C4-2B (cell line): ENCODE results near the gene MYF6.

Source experiments
- ZFX ChIP-seq: fragments of 450-650 bp; IDR thresholded peaks from 2 replicates; pipeline ENCODE4 v1.6.1; 2017
- TF ChIP-seq, protein P1 (sequence below): fragments of 450-650 bp; conservative IDR thresholded peaks from 2 replicates; pipeline ENCODE4 v1.5.1; 2017; ENCODE audit warnings: mild to moderate bottlenecking

DNA sequence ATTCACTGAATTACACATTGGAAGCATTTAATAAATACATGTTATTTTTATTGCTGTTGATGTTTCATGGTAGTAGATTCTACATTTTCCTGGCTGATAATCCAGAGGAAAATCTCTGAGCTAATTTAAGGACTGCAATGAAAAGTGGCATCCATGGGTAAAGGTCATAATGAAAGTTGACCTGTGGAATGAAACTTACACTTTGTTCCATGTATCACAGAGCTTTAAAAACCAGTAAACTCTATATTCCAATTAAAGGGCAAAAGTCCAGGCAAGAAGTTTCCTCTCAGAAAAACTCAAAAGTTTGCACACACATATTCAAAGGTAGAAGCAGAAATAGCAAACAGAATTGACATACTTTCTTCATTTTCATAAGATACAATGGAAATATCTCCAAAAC, 44.8 kb upstream of the MYF6 start:
- TF ChIP-seq, protein P1, sequence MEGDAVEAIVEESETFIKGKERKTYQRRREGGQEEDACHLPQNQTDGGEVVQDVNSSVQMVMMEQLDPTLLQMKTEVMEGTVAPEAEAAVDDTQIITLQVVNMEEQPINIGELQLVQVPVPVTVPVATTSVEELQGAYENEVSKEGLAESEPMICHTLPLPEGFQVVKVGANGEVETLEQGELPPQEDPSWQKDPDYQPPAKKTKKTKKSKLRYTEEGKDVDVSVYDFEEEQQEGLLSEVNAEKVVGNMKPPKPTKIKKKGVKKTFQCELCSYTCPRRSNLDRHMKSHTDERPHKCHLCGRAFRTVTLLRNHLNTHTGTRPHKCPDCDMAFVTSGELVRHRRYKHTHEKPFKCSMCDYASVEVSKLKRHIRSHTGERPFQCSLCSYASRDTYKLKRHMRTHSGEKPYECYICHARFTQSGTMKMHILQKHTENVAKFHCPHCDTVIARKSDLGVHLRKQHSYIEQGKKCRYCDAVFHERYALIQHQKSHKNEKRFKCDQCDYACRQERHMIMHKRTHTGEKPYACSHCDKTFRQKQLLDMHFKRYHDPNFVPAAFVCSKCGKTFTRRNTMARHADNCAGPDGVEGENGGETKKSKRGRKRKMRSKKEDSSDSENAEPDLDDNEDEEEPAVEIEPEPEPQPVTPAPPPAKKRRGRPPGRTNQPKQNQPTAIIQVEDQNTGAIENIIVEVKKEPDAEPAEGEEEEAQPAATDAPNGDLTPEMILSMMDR: no peak
- TF ChIP-seq ZFX: no peak
